NCI-H226 (cell line): ENCODE measurements around the gene F8A3.
"Not testable (repeated sequence)": the region's sequence is repeated elsewhere in the genome, so short reads cannot be mapped to it uniquely, and the experiment has no call there.

Source experiments
- DNase-seq: peaks from one replicate; pipeline ENCODE4 v3.0.0-alpha.2; 2015

Gene F8A3

GRCh38 chrX:155458471-155458870, at the start of gene F8A3:
Gene F8A3, minus strand, starts transcription at chrX:155458620. Its CDS starts 20 bp downstream, at chrX:155458600.
- not testable (repeated sequence) for DNase-seq

- DNase-seq: no peak
Observed at GRCh38 chrX:155505296-155505695, 46.9 kb upstream of the F8A3 start.

GRCh38 chrX:155495134-155495533, 36.7 kb upstream of the F8A3 start:
- DNase-seq: not testable (repeated sequence)

- not testable (repeated sequence) for DNase-seq
Observed at GRCh38 chrX:155491421-155491820, 33.0 kb upstream of the F8A3 start.

- DNase-seq: not testable (repeated sequence)
Observed at GRCh38 chrX:155477136-155477535, 18.7 kb upstream of the F8A3 start.

GRCh38 chrX:155466269-155466938, 8.0 kb upstream of the F8A3 start:
- DNase-seq: not testable (repeated sequence)

- DNase-seq: not testable (repeated sequence)
Observed at GRCh38 chrX:155460501-155460900, 2.1 kb upstream of the F8A3 start.

GRCh38 chrX:155457761-155458447, 516 bp downstream of the F8A3 start:
- DNase-seq: not testable (repeated sequence)

GRCh38 chrX:155441097-155441496, 17.3 kb downstream of the F8A3 start:
- no peak for DNase-seq

- DNase-seq: no peak
Observed at GRCh38 chrX:155435744-155436112, 22.7 kb downstream of the F8A3 start.

- DNase-seq: peak; percentile 13
Observed at GRCh38 chrX:155434906-155435743, 23.3 kb downstream of the F8A3 start.

- DNase-seq: no peak
Observed at GRCh38 chrX:155417769-155418168, 40.7 kb downstream of the F8A3 start.
